Loucy (cell line): ENCODE results near the gene AGPS.

Source experiments
- H2AFZ ChIP-seq: fragments of 200-600 bp; sonication (generic); 2 replicates; pipeline ENCODE4 v1.6.0; 2016; ENCODE audit warnings: antibody characterized with exemption, mild to moderate bottlenecking, low read length, moderate library complexity
- H3F3A ChIP-seq: fragments of 200-600 bp; 2 replicates; pipeline ENCODE4 v1.6.0; 2016; ENCODE audit warnings: antibody characterized with exemption, low read depth, mild to moderate bottlenecking
- H3K27me3 ChIP-seq: fragments of 200-600 bp; sonication (generic); 2 replicates; pipeline ENCODE4 v1.6.1; 2014; ENCODE audit warnings: low read length, mild to moderate bottlenecking; ENCODE audit not compliant: insufficient read depth, poor library complexity, severe bottlenecking
- H3K36me3 ChIP-seq: fragments of 200-600 bp; sonication (generic); 2 replicates; pipeline ENCODE4 v1.6.1; 2016; ENCODE audit warnings: low read length; ENCODE audit not compliant: insufficient read depth
- H3K4me1 ChIP-seq: fragments of 200-600 bp; sonication (generic); 2 replicates; pipeline ENCODE4 v1.5.1; 2014; ENCODE audit warnings: low read length, mild to moderate bottlenecking; ENCODE audit not compliant: insufficient read depth, poor library complexity, severe bottlenecking
- H3K4me2 ChIP-seq: fragments of 200-600 bp; sonication (generic); 2 replicates; pipeline ENCODE4 v1.6.0; 2014; ENCODE audit warnings: antibody characterized with exemption, low read length, low read depth, mild to moderate bottlenecking; ENCODE audit not compliant: poor library complexity, severe bottlenecking
- H3K4me3 ChIP-seq: fragments of 200-600 bp; sonication (generic); 2 replicates; pipeline ENCODE4 v1.5.1; 2014; ENCODE audit warnings: low read length, mild to moderate bottlenecking, mixed read lengths; ENCODE audit not compliant: poor library complexity, severe bottlenecking
- H3K79me2 ChIP-seq: fragments of 200-600 bp; sonication (generic); 2 replicates; pipeline ENCODE4 v1.6.1; 2014; ENCODE audit warnings: low read length; ENCODE audit not compliant: insufficient read depth
- H3K9ac ChIP-seq: fragments of 200-600 bp; sonication (generic); 2 replicates; pipeline ENCODE4 v1.6.0; 2014; ENCODE audit warnings: mild to moderate bottlenecking, low read depth, low read length, moderate library complexity; ENCODE audit not compliant: poor library complexity, severe bottlenecking
- H3K9me2 ChIP-seq: fragments of 200-600 bp; sonication (generic); replicated peaks from 2 replicates; pipeline ENCODE4 v1.6.1; 2016; ENCODE audit warnings: low read depth, low read length, mixed read lengths
- H3K9me3 ChIP-seq: fragments of 200-600 bp; sonication (generic); 2 replicates; pipeline ENCODE4 v1.6.1; 2014; ENCODE audit warnings: mild to moderate bottlenecking, antibody characterized with exemption, low read length, low read depth; ENCODE audit not compliant: insufficient read depth
- H4K20me1 ChIP-seq: fragments of 200-600 bp; sonication (generic); 2 replicates; pipeline ENCODE4 v1.6.0; 2014; ENCODE audit warnings: antibody characterized with exemption, low read length, mild to moderate bottlenecking; ENCODE audit not compliant: insufficient read depth, poor library complexity, severe bottlenecking
- EZH2phosphoT487 ChIP-seq: fragments of 200-600 bp; IDR thresholded peaks from 2 replicates; pipeline ENCODE4 v1.6.1; 2018; ENCODE audit warnings: antibody characterized with exemption, mild to moderate bottlenecking, moderate library complexity, borderline replicate concordance
- TF ChIP-seq, protein P1 (sequence below): fragments of 200-600 bp; sonication (generic); conservative IDR thresholded peaks from 2 replicates; pipeline ENCODE4 v1.5.1; 2014; ENCODE audit warnings: mild to moderate bottlenecking, antibody characterized with exemption, low read length

The AGPS gene

DNA sequence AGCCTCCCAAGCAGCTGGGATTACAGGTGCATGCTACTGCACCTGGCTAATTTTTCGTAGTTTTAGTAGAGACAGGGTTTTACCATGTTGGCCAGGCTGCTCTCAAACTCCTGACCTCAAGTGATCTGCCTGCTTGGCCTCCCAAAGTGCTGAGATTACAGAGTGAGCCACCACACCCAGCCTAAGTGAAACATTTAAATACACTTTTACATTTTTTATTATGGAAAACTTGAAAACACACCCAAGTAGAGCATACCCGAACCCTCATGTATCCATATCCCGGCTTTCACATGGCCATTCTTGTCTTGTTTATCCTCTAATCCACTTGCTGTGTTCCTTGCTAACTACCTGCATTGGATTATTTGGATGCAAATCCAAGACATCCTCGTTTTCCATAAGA is 13.2 kb upstream of the AGPS start:
- Histone ChIP-seq H3K4me2 (no peak overlapping the region), H3K79me2 (no peaks in the 10 kb centered on the region), H3K9ac (no peak overlapping the region), H4K20me1 (no peaks in the 10 kb centered on the region), H3K4me3 (no peak overlapping the region), H2AFZ (no peak overlapping the region), H3K4me1 (no peaks in the 10 kb centered on the region), H3K9me2 (no peaks in the 10 kb centered on the region), H3K9me3 (no peaks in the 10 kb centered on the region), H3K27me3 (no peaks in the 10 kb centered on the region), H3K36me3 (no peaks in the 10 kb centered on the region), H3F3A (no peaks in the 10 kb centered on the region)
- no peak for TF ChIP-seq EZH2phosphoT487
- TF ChIP-seq, protein P1, sequence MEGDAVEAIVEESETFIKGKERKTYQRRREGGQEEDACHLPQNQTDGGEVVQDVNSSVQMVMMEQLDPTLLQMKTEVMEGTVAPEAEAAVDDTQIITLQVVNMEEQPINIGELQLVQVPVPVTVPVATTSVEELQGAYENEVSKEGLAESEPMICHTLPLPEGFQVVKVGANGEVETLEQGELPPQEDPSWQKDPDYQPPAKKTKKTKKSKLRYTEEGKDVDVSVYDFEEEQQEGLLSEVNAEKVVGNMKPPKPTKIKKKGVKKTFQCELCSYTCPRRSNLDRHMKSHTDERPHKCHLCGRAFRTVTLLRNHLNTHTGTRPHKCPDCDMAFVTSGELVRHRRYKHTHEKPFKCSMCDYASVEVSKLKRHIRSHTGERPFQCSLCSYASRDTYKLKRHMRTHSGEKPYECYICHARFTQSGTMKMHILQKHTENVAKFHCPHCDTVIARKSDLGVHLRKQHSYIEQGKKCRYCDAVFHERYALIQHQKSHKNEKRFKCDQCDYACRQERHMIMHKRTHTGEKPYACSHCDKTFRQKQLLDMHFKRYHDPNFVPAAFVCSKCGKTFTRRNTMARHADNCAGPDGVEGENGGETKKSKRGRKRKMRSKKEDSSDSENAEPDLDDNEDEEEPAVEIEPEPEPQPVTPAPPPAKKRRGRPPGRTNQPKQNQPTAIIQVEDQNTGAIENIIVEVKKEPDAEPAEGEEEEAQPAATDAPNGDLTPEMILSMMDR: no peak

- Histone ChIP-seq H3K4me1 (no peaks in the 10 kb centered on the region), H3K36me3 (no peaks in the 10 kb centered on the region), H3K27me3 (no peaks in the 10 kb centered on the region), H3K4me2 (no peak overlapping the region), H3K9ac (no peak overlapping the region), H4K20me1 (no peaks in the 10 kb centered on the region), H3K9me3 (no peaks in the 10 kb centered on the region), H2AFZ (no peak overlapping the region), H3K9me2 (no peaks in the 10 kb centered on the region), H3K4me3 (no peak overlapping the region), H3K79me2 (no peaks in the 10 kb centered on the region), H3F3A (no peaks in the 10 kb centered on the region)
- no peak for TF ChIP-seq EZH2phosphoT487
- TF ChIP-seq, protein P1: no peak
Observed at GRCh38 chr2:177380181-177380580, 12.4 kb upstream of the AGPS start.

GRCh38 chr2:177383935-177384334 is 8.6 kb upstream of the AGPS start:
- Histone ChIP-seq H4K20me1 (no peaks in the 10 kb centered on the region), H3K4me1 (peaks cover 4% of the 10 kb centered on the region), H3K79me2 (no peaks in the 10 kb centered on the region), H3K9ac (no peak overlapping the region), H3K4me3 (no peak overlapping the region), H3K27me3 (no peaks in the 10 kb centered on the region), H3K9me3 (no peaks in the 10 kb centered on the region), H3K36me3 (no peaks in the 10 kb centered on the region), H3F3A (no peaks in the 10 kb centered on the region), H3K9me2 (no peaks in the 10 kb centered on the region), H3K4me2 (no peak overlapping the region), H2AFZ (no peak overlapping the region)
- TF ChIP-seq EZH2phosphoT487: no peak
- TF ChIP-seq, protein P1: no peak
